ENCODE measurements around the gene INPP4A. TPM values are rescaled to one million over a fixed set of nuclear protein-coding genes. Genes with fewer than 3 reads are reported as not detected.

Gene INPP4A
- total and polyA plus RNA-seq, 9 of the 15 experiments (the other 6 are each of a cell fraction or from before 2014, with no cell fraction given) = 1.8 to 15.7 (median 8.3) TPM

DNA sequence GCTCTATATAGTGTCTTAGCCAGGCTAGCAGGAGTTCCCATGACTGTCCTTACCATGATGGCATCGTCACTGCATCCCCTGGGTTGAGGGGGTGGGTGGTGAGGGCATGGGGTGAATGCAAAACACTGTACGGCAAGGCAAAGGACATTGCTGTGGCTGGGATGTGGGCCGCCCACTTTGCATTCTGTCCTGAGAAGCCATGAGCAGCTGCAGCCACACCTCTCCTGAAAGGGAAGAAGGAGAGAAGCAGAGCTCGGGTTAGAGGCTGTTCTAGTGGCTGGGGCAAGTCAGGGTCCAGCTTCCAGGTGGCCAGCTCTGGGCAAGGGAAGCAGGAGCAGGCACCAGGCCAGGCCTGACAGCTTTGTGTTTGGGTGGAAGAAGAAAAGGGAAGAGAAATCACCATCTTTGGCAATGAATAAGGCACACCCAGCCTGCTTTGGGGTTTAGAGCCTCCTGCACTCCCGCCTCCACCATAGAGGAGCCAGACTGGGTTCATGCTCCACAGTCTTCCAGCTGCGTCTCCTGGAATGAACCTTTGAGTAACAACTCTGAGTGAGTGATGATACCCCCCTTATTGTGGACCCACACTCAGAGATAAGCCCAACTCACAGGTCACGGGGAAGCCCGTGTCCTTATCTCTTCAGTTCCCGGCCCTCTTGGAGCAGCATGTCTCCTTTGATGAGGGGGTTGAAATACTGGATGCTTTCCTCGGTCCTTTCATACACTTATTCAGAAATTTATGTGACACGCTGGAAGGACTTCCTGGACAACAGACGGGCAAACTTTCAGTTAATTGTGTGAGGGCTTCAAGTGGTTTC, 63.4 kb downstream of the INPP4A start (continued):
- TF ChIP-seq CEBPB (tag; IDR thresholded peaks at IDR 0.05) = no peak
- no peak for TF ChIP-seq ADNP (tag; IDR thresholded peaks at IDR 0.05)
- TF ChIP-seq SREBF1 (IDR thresholded peaks at IDR 0.05; ENCODE audit: borderline replicate concordance, low read depth, low read length) = no peak
- TF ChIP-seq, protein P1, sequence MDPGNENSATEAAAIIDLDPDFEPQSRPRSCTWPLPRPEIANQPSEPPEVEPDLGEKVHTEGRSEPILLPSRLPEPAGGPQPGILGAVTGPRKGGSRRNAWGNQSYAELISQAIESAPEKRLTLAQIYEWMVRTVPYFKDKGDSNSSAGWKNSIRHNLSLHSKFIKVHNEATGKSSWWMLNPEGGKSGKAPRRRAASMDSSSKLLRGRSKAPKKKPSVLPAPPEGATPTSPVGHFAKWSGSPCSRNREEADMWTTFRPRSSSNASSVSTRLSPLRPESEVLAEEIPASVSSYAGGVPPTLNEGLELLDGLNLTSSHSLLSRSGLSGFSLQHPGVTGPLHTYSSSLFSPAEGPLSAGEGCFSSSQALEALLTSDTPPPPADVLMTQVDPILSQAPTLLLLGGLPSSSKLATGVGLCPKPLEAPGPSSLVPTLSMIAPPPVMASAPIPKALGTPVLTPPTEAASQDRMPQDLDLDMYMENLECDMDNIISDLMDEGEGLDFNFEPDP (CRISPR knock-in tag; IDR thresholded peaks at IDR 0.05) = no peak
- TF ChIP-seq, protein P2, sequence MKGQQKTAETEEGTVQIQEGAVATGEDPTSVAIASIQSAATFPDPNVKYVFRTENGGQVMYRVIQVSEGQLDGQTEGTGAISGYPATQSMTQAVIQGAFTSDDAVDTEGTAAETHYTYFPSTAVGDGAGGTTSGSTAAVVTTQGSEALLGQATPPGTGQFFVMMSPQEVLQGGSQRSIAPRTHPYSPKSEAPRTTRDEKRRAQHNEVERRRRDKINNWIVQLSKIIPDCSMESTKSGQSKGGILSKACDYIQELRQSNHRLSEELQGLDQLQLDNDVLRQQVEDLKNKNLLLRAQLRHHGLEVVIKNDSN (CRISPR knock-in tag; IDR thresholded peaks at IDR 0.05) = 0 out of 2 replicates have a peak, but pooled peaks have one; percentile 30
- TF ChIP-seq, protein P3, sequence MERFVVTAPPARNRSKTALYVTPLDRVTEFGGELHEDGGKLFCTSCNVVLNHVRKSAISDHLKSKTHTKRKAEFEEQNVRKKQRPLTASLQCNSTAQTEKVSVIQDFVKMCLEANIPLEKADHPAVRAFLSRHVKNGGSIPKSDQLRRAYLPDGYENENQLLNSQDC (CRISPR knock-in tag; IDR thresholded peaks at IDR 0.05) = no peak
- no peak for TF ChIP-seq ZKSCAN1 (IDR thresholded peaks at IDR 0.05; ENCODE audit: low read depth, low read length)
- TF ChIP-seq ZBTB33 (CRISPR knock-in tag; IDR thresholded peaks at IDR 0.05) = no peak
- TF ChIP-seq TEAD2 (tag; IDR thresholded peaks at IDR 0.05) = no peak
- peak; percentile 53; the same call in 1 of the 2 replicates for TF ChIP-seq FOXM1 (IDR thresholded peaks at IDR 0.05; ENCODE audit: low read depth)
- no peak for TF ChIP-seq FOXM1 (CRISPR knock-in tag; IDR thresholded peaks at IDR 0.05; ENCODE audit: low read depth)
- TF ChIP-seq HDGF (IDR thresholded peaks at IDR 0.05) = no peak
- TF ChIP-seq ZNF408 (CRISPR knock-in tag; IDR thresholded peaks at IDR 0.05; ENCODE audit: low read depth) = no peak
- TF ChIP-seq E2F6 (IDR thresholded peaks at IDR 0.05; ENCODE audit: borderline replicate concordance in 1 of 2, extremely low read depth in 1 of 2, insufficient read depth in 1 of 2, insufficient read length in 1 of 2, low read depth in 1 of 2, low read length in 1 of 2, poor library complexity in 1 of 2, severe bottlenecking in 1 of 2) = no peak
- no peak for TF ChIP-seq ZNF780A (CRISPR knock-in tag; IDR thresholded peaks at IDR 0.05)
- TF ChIP-seq PATZ1 (CRISPR knock-in tag; IDR thresholded peaks at IDR 0.05; ENCODE audit: borderline replicate concordance) = no peak
- no peak for TF ChIP-seq ARID2 (IDR thresholded peaks at IDR 0.05)
